ENCODE results near the gene AP1G2.

Gene AP1G2

GRCh38 chr14:23570806-23571483, 3.4 kb upstream of the AP1G2 start:
- no peak for DNase-seq

- no peak for DNase-seq
Observed at GRCh38 chr14:23569443-23570151, 2.0 kb upstream of the AP1G2 start.

GRCh38 chr14:23568600-23569331, 1.2 kb upstream of the AP1G2 start:
- DNase-seq, result no peak

- DNase-seq, result no peak
Observed at GRCh38 chr14:23568021-23568599, 519 bp upstream of the AP1G2 start.

- no peak for DNase-seq
Observed at GRCh38 chr14:23566778-23567185, 809 bp downstream of the AP1G2 start.

- DNase-seq, result no peak
Observed at GRCh38 chr14:23566112-23566777, 1.3 kb downstream of the AP1G2 start.

GRCh38 chr14:23565626-23566025, 2.0 kb downstream of the AP1G2 start:
- no peak for DNase-seq

- no peak for DNase-seq
Observed at GRCh38 chr14:23564876-23565275, 2.7 kb downstream of the AP1G2 start.

- DNase-seq, result no peak
Observed at GRCh38 chr14:23564181-23564812, 3.3 kb downstream of the AP1G2 start.

GRCh38 chr14:23563473-23564180, 4.0 kb downstream of the AP1G2 start:
- DNase-seq, result no peak

GRCh38 chr14:23562822-23563472, 4.6 kb downstream of the AP1G2 start:
- peak; percentile 73 for DNase-seq

GRCh38 chr14:23561873-23562821, 5.4 kb downstream of the AP1G2 start:
- DNase-seq, result no peak

- no peak for DNase-seq
Observed at GRCh38 chr14:23561259-23561658, 6.3 kb downstream of the AP1G2 start.

GRCh38 chr14:23559926-23560520, 7.6 kb downstream of the AP1G2 start:
- DNase-seq, result no peak

GRCh38 chr14:23559010-23559925, 8.3 kb downstream of the AP1G2 start:
- peak; percentile 83 for DNase-seq

- DNase-seq, result no peak
Observed at GRCh38 chr14:23558346-23559009, 9.1 kb downstream of the AP1G2 start.

- DNase-seq, result no peak
Observed at GRCh38 chr14:23557946-23558345, 9.6 kb downstream of the AP1G2 start.

GRCh38 chr14:23557521-23557920, 10.1 kb downstream of the AP1G2 start:
- DNase-seq, result no peak
